GM12801 (cell line): ENCODE data around the gene DNAJC16.

ENCODE experiments used
- TF ChIP-seq, protein P1 (sequence below): IDR thresholded peaks from one replicate; pipeline ENCODE4 v1.5.1; 2011; ENCODE audit warnings: control low read depth; ENCODE audit not compliant: insufficient read length; ENCODE audit errors: extremely low read depth

The DNAJC16 gene

DNA sequence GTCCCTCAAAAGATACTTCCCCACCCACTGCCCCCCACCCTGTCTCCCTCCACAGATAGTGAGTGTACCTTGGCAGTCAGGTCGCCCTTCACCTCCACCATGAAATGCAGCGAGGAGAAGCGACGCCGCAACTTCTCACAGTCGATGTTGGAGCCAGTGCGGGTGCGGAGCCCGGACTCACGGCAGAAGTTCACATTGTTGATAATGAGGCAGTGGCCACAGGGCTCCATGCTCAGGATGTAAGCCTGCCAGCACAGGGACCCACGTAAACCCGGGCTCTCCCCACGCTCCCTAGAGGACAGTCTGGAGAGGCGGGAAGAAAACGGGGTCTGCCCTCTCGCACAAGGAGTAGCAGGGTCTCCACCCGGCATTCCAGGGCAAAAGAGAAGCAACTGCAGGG, 19.8 kb upstream of the DNAJC16 start:
- TF ChIP-seq, protein P1, sequence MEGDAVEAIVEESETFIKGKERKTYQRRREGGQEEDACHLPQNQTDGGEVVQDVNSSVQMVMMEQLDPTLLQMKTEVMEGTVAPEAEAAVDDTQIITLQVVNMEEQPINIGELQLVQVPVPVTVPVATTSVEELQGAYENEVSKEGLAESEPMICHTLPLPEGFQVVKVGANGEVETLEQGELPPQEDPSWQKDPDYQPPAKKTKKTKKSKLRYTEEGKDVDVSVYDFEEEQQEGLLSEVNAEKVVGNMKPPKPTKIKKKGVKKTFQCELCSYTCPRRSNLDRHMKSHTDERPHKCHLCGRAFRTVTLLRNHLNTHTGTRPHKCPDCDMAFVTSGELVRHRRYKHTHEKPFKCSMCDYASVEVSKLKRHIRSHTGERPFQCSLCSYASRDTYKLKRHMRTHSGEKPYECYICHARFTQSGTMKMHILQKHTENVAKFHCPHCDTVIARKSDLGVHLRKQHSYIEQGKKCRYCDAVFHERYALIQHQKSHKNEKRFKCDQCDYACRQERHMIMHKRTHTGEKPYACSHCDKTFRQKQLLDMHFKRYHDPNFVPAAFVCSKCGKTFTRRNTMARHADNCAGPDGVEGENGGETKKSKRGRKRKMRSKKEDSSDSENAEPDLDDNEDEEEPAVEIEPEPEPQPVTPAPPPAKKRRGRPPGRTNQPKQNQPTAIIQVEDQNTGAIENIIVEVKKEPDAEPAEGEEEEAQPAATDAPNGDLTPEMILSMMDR: no peak

DNA sequence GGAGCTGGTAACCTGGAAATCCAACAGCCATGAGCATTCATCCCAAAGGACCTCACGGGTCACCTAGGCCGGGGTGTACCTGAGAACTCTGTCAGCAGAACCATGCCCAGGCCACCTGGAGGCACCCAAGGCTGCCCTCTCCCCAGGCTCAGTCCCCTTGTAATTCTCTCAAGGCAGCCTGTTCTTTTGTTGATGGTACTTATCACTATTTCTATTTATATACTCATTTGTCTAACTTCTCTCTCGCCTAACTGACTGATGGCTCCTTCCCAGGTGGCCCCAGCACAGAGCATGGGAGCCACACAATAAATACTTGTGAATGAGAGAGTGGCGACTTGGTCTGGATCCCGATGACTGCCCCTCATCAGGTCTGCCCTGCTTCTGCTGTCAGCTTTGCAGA, 19.4 kb upstream of the DNAJC16 start:
- TF ChIP-seq, protein P1: no peak

DNA sequence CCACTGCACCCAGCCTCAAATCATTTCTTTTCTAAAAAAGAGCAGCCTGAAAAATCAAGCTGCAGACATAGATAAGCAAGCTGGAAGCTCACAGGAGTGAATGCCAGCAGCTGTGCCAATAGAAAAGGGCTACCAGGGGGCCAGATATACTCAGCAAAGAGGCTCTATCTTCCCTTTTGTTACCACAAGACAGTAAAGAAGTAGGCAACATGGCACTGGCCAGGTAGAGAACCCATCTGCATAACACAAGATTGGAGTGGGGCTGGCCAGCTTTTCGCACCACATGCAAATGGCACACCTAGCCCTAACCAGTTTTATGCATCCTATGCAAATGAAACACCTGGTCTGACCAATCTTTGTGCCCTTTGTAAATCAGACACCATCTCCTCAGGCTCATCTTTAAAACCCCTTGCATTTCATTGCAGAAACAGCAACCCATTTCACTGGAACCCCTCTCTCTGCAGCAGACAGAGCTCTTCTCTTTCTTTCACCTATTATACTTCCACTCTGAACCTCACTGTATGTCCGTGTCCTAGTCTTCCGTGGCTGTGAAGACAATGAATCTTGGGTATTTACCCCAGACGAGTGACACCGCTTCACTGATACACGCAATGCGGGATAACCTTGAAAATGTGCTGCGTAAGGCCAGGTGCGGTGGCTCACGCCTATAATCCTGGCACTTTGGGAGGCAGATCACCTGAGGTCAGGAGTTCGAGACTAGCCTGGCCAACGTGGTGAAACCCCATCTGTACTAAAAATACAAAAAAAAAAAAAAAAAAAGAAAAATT, 17.8 kb upstream of the DNAJC16 start:
- TF ChIP-seq, protein P1: no peak

DNA sequence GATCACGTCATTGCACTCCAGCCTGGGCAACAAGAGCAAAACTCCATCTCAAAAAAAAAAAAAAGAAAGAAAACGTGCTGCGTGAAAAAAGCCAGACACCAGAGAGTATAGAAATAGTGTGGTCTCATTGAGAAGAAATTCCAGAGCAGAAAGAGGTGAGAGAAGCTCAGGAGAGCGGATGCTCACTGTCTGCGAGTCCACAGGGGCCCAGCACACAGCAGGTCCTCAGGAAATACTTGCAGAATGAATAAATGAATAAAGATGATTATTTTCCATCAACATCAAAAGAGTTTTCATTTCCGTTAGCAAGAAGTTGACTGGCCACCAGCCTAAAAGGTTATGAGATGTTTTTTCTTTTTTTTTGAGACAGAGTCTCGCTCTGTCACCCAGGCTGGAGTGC, 17.1 kb upstream of the DNAJC16 start:
- TF ChIP-seq, protein P1: no peak

DNA sequence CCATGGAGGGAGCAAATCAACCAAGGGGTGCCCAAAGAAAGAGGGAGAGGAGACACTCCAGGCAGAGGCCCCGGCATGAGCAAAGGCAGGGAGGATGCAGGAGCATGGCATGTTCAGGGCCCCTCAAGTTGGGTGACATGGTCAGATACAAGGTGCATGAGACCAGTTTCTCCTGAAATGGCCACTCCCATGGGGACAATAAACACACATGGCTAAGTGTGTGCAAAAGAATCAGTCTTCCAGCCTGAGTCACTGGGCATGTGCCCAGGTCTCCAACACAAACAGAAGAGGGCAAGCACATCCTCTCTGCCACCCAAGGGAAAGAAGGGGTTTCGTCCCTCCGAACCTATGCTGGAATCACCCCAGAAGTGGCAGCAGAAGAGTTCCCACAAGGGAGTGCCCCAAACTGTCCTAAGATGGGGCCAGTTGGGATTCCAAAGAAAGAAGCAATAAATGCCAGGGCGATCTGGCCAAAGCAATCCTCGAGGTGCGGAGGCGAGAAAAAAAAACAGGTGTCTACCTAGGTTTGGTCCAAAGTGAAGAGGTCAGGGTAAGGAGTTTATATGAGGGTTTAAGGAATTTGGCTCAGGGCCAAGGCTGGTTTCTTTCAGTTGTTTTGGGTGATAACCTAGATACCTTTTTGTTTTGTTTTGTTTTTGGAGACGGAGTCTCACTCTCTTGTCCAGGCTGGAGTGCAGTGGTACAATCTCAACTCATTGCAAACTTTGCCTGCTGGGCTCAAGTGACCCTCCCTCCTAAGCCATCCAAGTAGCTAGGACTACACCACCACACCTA, 15.8 kb upstream of the DNAJC16 start:
- TF ChIP-seq, protein P1: no peak

DNA sequence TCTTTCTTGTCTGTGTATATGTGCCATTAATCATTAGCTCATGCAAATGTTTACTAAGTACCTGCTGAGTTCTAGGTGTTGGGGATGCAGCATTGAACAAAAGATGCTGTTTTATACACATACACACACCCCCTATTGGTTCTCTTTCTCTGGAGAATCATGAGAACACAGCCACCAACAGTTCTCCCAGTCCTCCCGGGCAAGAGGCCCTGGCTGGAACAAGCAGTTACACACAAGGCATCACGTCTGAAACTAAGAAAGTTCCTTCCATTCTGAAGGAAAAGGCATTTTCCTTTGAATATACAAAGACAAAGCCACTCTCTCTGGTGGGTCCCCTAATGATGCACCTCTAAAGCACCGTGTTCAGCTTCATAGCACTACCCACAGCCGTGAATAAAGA, 13.5 kb upstream of the DNAJC16 start:
- TF ChIP-seq, protein P1: no peak

DNA sequence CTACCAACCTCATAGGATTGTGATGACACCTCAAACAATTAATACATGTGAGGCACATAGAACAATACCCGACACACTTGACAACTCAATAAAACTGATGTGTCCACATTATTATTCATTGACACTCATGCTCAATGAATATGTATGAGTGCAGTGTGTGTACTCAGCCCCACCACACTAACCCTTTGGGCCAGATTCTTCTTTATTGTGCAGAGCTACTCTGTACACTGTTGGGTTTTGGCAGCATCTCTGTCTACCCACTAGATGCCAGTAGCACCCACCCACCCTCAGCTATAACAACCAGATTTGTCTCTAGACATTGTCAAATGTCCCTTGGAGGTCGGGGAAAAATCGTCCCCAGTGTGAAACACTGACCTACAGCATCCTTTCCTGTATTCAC, 12.7 kb upstream of the DNAJC16 start:
- TF ChIP-seq, protein P1: no peak
